SK-N-SH (cell line): ENCODE measurements around the gene PUS1. TPM values are rescaled to one million over a fixed set of nuclear protein-coding genes. Genes with fewer than 3 reads are reported as not detected.

Experiments
- NFIC ChIP-seq: IDR thresholded peaks from 2 replicates; pipeline ENCODE4 v1.4.0; 2012; ENCODE audit warnings: borderline replicate concordance
- REST ChIP-seq: IDR thresholded peaks from 2 replicates; pipeline ENCODE4 v1.6.1; 2012; ENCODE audit warnings: mild to moderate bottlenecking, low read depth, low read length, moderate library complexity
- RXRA ChIP-seq: IDR thresholded peaks from 2 replicates; pipeline ENCODE4 v1.4.0; 2012; ENCODE audit warnings: low read depth, mild to moderate bottlenecking, borderline replicate concordance
- TCF12 ChIP-seq: IDR thresholded peaks from 2 replicates; pipeline ENCODE4 v1.4.0; 2012
- polyA plus RNA-seq, 3 experiments: library from polyadenylated mRNA; depleted of rRNA; stranded (reverse); fragments of >200 nt; gene quantifications; 2 replicates each; pipeline ENCODE4 v1.2.3, GENCODE V29; 2012
- small RNA-seq, 7 experiments: library from RNA; depleted of rRNA; stranded (forward); fragments of <200 nt; gene quantifications; one replicate each; pipeline ENCODE3, GENCODE V24; 2012
- TF ChIP-seq, protein P1 (sequence below): IDR thresholded peaks from 2 replicates; pipeline ENCODE4 v1.4.0; 2012; ENCODE audit warnings: low read depth

Gene PUS1
- polyA plus RNA-seq, 1 of the 3 experiments (the other 2 are of a cell fraction) = 53.1 TPM

GRCh38 chr12:131994589-131994988 lies 65.5 kb downstream of the PUS1 start (continued):
- TF ChIP-seq REST = no peak
- no peak for TF ChIP-seq RXRA
- no peak for TF ChIP-seq TCF12
- no peak for TF ChIP-seq NFIC
- TF ChIP-seq, protein P1, sequence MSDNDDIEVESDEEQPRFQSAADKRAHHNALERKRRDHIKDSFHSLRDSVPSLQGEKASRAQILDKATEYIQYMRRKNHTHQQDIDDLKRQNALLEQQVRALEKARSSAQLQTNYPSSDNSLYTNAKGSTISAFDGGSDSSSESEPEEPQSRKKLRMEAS = no peak

Small RNA genes lying within 50 kb of the gene (small RNA-seq; reads per million reads assigned to genes)
- gene AC131009.3 = 0 reads per million in 7 experiments

Other genes with a start within 250 kb of the PUS1 start
- gene SFSWAP, start 218.2 kb upstream of the PUS1 start, polyA plus RNA-seq (2012; rRNA removed) = 27.9 and 30.3 TPM in 2 replicates
- 13.5 and 14.0 TPM in 2 replicates for gene MMP17, start 100.9 kb upstream of the PUS1 start, polyA plus RNA-seq (2012; rRNA removed)
- 6.0 and 10.7 TPM in 2 replicates for gene ULK1, start 34.7 kb upstream of the PUS1 start, polyA plus RNA-seq (2012; rRNA removed)
- gene EP400, start 20.7 kb downstream of the PUS1 start, polyA plus RNA-seq (2012; rRNA removed) = 5.4 and 7.0 TPM in 2 replicates
- 14.4 and 17.3 TPM in 2 replicates for gene DDX51, start 215.0 kb downstream of the PUS1 start, polyA plus RNA-seq (2012; rRNA removed)
- 8.3 and 12.9 TPM in 2 replicates for gene NOC4L, start 215.2 kb downstream of the PUS1 start, polyA plus RNA-seq (2012; rRNA removed)